Measurements from ENCODE around the gene GNAI3.

Gene GNAI3

GRCh38 chr1:109527098-109527811 is 21.2 kb upstream of the GNAI3 start:
- no peak for DNase-seq (ENCODE audit: low read depth, low spot score)

- no peak for DNase-seq (ENCODE audit: low read depth, low spot score)
Measured at GRCh38 chr1:109527846-109528695, 20.3 kb upstream of the GNAI3 start.

- no peak for DNase-seq (ENCODE audit: low read depth, low spot score)
Measured at GRCh38 chr1:109528712-109529111, 19.7 kb upstream of the GNAI3 start.

GRCh38 chr1:109529881-109530456 is 18.4 kb upstream of the GNAI3 start:
- DNase-seq (ENCODE audit: low read depth, low spot score), result no peak

GRCh38 chr1:109530457-109531087 is 17.8 kb upstream of the GNAI3 start:
- no peak for DNase-seq (ENCODE audit: low read depth, low spot score)

GRCh38 chr1:109531380-109531779 is 17.0 kb upstream of the GNAI3 start:
- no peak for DNase-seq (ENCODE audit: low read depth, low spot score)

GRCh38 chr1:109531826-109532364 is 16.5 kb upstream of the GNAI3 start:
- no peak for DNase-seq (ENCODE audit: low read depth, low spot score)

- DNase-seq (ENCODE audit: low read depth, low spot score), result peak; percentile 46
Measured at GRCh38 chr1:109532365-109533136, 15.9 kb upstream of the GNAI3 start.

GRCh38 chr1:109534307-109534858 is 14.0 kb upstream of the GNAI3 start:
- DNase-seq (ENCODE audit: low read depth, low spot score), result no peak

- DNase-seq (ENCODE audit: low read depth, low spot score), result no peak
Measured at GRCh38 chr1:109535481-109535880, 12.9 kb upstream of the GNAI3 start.

- no peak for DNase-seq (ENCODE audit: low read depth, low spot score)
Measured at GRCh38 chr1:109535971-109536491, 12.4 kb upstream of the GNAI3 start.

- DNase-seq (ENCODE audit: low read depth, low spot score), result no peak
Measured at GRCh38 chr1:109537450-109538178, 10.8 kb upstream of the GNAI3 start.

- DNase-seq (ENCODE audit: low read depth, low spot score), result no peak
Measured at GRCh38 chr1:109538827-109539555, 9.4 kb upstream of the GNAI3 start.

GRCh38 chr1:109539676-109540075 is 8.7 kb upstream of the GNAI3 start, which contains the start of gene GPR61:
GPR61 (plus strand) TSS chr1:109539872; CDS start chr1:109543023, 3,151 bp downstream.
- no peak for DNase-seq (ENCODE audit: low read depth, low spot score)

- DNase-seq (ENCODE audit: low read depth, low spot score), result no peak
Measured at GRCh38 chr1:109541102-109541501, 7.3 kb upstream of the GNAI3 start.

GRCh38 chr1:109542657-109543056 is 5.8 kb upstream of the GNAI3 start:
- DNase-seq (ENCODE audit: low read depth, low spot score), result no peak

GRCh38 chr1:109543283-109543987 is 5.0 kb upstream of the GNAI3 start:
- DNase-seq (ENCODE audit: low read depth, low spot score), result no peak

GRCh38 chr1:109543988-109544735 is 4.3 kb upstream of the GNAI3 start:
- DNase-seq (ENCODE audit: low read depth, low spot score), result no peak

All from smooth muscle cell of the brain vasculature (primary cell).